Keratinocyte (primary cell): ENCODE data around the gene RTCA.

Experiments used
- CTCF ChIP-seq, 3 experiments: IDR thresholded peaks in 1 of 3; conservative IDR thresholded peaks in 1 of 3; optimal IDR thresholded peaks in 1 of 3; 2 replicates in 2 of 3; 3 replicates in 1 of 3; pipeline versions ENCODE3 to v1.5.1; 2011; ENCODE audit warnings: low read length in 3 of 3, mild to moderate bottlenecking in 3 of 3, moderate library complexity in 2 of 3, control low read depth in 1 of 3, inconsistent platforms in 1 of 3; ENCODE audit not compliant: insufficient read depth in 2 of 3; ENCODE audit errors: extremely low read depth in 1 of 3
- EZH2 ChIP-seq: IDR thresholded peaks from one replicate; pipeline ENCODE4 v1.6.1; 2012; ENCODE audit warnings: inconsistent platforms, mild to moderate bottlenecking, low read length, moderate library complexity

- no peak for TF ChIP-seq CTCF (optimal IDR thresholded peaks at IDR 0.05 in 1 of 3, IDR thresholded peaks at IDR 0.05 in 1 of 3, conservative IDR thresholded peaks at IDR 0.05 in 1 of 3; ENCODE audit: extremely low read depth in 1 of 3, insufficient read depth in 2 of 3, low read length in 3 of 3)
- TF ChIP-seq EZH2, result no peak
Measured at GRCh38 chr1:100252901-100253300, 13.1 kb upstream of the RTCA start.
